GM12872 (cell line): Measurements from ENCODE around the gene HERPUD2.

Experiments used
- TF ChIP-seq, protein P1 (sequence below): IDR thresholded peaks from 3 replicates; pipeline ENCODE4 v1.5.1; 2011; ENCODE audit warnings: low read depth, mild to moderate bottlenecking, low read length, moderate library complexity; ENCODE audit not compliant: insufficient read depth

Gene HERPUD2

GRCh38 chr7:35720849-35721248 lies 25.9 kb upstream of the HERPUD2 start:
- TF ChIP-seq, protein P1, sequence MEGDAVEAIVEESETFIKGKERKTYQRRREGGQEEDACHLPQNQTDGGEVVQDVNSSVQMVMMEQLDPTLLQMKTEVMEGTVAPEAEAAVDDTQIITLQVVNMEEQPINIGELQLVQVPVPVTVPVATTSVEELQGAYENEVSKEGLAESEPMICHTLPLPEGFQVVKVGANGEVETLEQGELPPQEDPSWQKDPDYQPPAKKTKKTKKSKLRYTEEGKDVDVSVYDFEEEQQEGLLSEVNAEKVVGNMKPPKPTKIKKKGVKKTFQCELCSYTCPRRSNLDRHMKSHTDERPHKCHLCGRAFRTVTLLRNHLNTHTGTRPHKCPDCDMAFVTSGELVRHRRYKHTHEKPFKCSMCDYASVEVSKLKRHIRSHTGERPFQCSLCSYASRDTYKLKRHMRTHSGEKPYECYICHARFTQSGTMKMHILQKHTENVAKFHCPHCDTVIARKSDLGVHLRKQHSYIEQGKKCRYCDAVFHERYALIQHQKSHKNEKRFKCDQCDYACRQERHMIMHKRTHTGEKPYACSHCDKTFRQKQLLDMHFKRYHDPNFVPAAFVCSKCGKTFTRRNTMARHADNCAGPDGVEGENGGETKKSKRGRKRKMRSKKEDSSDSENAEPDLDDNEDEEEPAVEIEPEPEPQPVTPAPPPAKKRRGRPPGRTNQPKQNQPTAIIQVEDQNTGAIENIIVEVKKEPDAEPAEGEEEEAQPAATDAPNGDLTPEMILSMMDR: no peak

GRCh38 chr7:35720032-35720431 lies 25.1 kb upstream of the HERPUD2 start:
- TF ChIP-seq, protein P1: no peak

DNA sequence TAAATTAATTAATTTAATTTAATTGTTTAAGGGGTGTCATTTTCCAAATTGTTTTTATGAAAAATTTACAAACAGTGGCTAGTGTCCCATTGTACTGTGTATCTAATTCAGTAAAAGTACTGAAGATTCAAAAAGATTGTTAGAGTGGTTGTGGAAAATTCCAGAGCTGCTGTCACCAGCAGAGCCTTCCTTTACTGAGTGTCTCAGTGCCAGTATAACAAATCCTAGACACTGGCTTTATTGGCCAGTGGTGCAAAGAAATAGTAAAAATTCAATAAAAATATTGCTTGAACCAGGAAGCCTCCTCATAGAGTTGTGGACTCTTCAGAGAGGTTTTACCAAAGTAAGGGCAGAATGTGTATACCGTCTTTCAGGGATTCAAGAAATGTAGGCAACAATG lies 23.1 kb upstream of the HERPUD2 start:
- TF ChIP-seq, protein P1: no peak

DNA sequence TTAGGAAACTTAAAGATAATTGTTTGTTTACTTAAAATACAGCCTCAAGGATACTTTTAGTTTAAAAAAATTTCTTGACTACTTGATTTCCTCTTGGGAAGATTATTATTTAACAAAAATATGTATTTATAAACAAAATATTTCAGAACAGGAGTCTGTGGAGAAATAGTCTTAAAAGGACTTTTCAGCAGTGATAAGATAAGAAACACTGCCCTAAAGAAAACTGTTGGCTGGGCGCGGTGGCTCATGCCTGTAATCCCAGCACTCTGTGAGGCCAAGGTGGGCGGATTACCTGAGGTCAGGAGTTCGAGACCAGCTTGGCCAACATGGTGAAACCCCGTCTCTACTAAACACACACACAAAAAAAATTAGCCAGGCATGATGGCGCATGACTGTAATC lies 22.6 kb upstream of the HERPUD2 start:
- TF ChIP-seq, protein P1: no peak

DNA sequence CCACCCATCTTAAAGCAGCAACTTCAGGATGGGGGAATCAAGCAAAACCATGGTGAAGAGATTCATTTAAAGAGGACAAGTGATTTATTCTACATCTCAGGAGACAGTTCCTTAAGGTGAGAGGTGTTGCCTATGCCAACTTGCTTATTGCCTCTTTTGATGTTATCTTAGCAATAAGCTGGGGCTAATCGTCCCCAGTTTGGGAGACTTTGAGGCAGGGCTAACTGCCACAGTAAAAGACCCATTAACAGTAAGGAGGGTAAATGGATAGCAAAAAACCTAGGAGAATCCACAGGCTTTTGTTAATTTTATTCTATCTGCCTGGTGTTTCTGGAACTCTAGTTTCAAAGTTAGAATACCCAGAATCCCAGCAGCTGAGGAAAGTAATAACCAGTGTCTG lies 22.1 kb upstream of the HERPUD2 start:
- TF ChIP-seq, protein P1: no peak

DNA sequence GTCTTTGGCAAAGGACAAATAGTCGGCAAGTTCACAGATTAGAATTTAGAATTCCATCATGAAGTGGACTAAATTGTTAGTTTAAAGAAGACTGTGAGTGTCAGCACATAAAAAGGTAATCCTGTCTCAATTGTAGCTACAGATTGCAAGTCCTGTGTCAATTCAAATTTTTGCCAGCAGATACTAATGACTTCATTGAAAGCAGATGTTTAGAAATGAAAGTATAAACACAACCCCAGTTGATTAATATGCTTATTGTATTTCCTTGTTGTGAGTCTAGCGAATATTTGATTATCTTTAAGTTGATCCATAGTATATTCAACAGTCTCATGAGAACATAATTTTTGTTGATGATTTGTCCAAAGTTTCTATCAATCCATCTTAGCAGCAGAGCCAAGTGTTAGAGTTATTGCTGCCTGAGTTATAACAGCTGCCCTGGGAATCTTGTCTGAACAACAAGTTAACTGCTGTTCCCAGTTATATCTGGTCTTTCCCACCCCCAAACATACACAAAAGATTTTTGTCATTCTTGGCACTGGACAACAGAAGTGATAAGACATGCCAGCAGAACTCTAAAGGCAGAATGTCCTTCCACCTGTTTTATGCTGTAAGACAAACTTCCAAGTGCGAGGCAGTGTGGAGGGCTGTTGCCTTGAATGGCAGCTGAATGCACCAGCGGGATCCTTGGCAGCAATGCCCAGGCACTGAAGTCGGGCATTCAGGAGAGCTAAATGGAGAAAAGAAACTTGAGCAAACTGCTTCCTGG lies 21.3 kb upstream of the HERPUD2 start:
- TF ChIP-seq, protein P1: no peak

GRCh38 chr7:35714862-35715261 lies 19.9 kb upstream of the HERPUD2 start:
- TF ChIP-seq, protein P1: 0 out of 3 replicates have a peak, but pooled peaks have one; percentile 28
